OCI-LY1 (cell line): Measurements from ENCODE around the gene ZNF747.

Source experiments
- H2AFZ ChIP-seq: fragments of 200-600 bp; sonication (generic), shearing (Covaris generic); 2 replicates; pipeline ENCODE4 v1.6.0; 2014; ENCODE audit warnings: antibody characterized with exemption, mild to moderate bottlenecking, low read length
- H3F3A ChIP-seq: fragments of 200-600 bp; sonication (generic), shearing (Covaris generic); 2 replicates; pipeline ENCODE4 v1.6.0; 2014; ENCODE audit warnings: mild to moderate bottlenecking, antibody characterized with exemption, low read length, moderate library complexity; ENCODE audit not compliant: insufficient read depth
- H3K27ac ChIP-seq: fragments of 200-600 bp; sonication (generic); 2 replicates; pipeline ENCODE4 v1.5.1; 2014; ENCODE audit warnings: low read length, mixed run types, mild to moderate bottlenecking, low read depth; ENCODE audit not compliant: poor library complexity, severe bottlenecking
- H3K27me3 ChIP-seq: fragments of 200-600 bp; sonication (generic); 2 replicates; pipeline ENCODE4 v1.6.0; 2014; ENCODE audit warnings: antibody characterized with exemption, mild to moderate bottlenecking, low read length, moderate library complexity; ENCODE audit not compliant: insufficient read depth
- H3K36me3 ChIP-seq: fragments of 200-600 bp; sonication (generic); 2 replicates; pipeline ENCODE4 v1.6.1; 2014; ENCODE audit warnings: mild to moderate bottlenecking, antibody characterized with exemption, low read length, moderate library complexity, mixed read lengths; ENCODE audit not compliant: insufficient read depth
- H3K4me1 ChIP-seq: fragments of 200-600 bp; sonication (generic); 2 replicates; pipeline ENCODE4 v1.5.1; 2014; ENCODE audit warnings: mild to moderate bottlenecking, low read length, moderate library complexity; ENCODE audit not compliant: insufficient read depth, severe bottlenecking
- H3K4me2 ChIP-seq: fragments of 200-600 bp; sonication (generic), shearing (Covaris generic); 2 replicates; pipeline ENCODE4 v1.6.1; 2014; ENCODE audit warnings: low read length
- H3K4me3 ChIP-seq: fragments of 200-600 bp; sonication (generic); 2 replicates; pipeline ENCODE4 v1.5.1; 2014; ENCODE audit warnings: low read length, low read depth, mild to moderate bottlenecking, mixed read lengths; ENCODE audit not compliant: poor library complexity, severe bottlenecking
- H3K79me2 ChIP-seq: fragments of 200-600 bp; shearing (Covaris generic); 2 replicates; pipeline ENCODE4 v1.6.1; 2016; ENCODE audit warnings: mixed run types, low read length, mixed read lengths; ENCODE audit not compliant: insufficient read depth
- H3K9ac ChIP-seq: fragments of 200-600 bp; sonication (generic), shearing (Covaris generic); 2 replicates; pipeline ENCODE4 v1.6.1; 2014; ENCODE audit warnings: mild to moderate bottlenecking, low read length, mixed read lengths
- H3K9me2 ChIP-seq: fragments of 200-600 bp; sonication (generic), shearing (Covaris generic); 2 replicates; pipeline ENCODE4 v1.6.1; 2014; ENCODE audit warnings: low read depth, mild to moderate bottlenecking, low read length, mixed read lengths
- H3K9me3 ChIP-seq: fragments of 200-600 bp; shearing (Covaris generic); 2 replicates; pipeline ENCODE4 v1.6.1; 2014; ENCODE audit warnings: low read length, mixed read lengths
- H4K20me1 ChIP-seq: fragments of 200-600 bp; sonication (generic), shearing (Covaris generic); 2 replicates; pipeline ENCODE4 v1.6.0; 2016; ENCODE audit warnings: mild to moderate bottlenecking, low read length; ENCODE audit not compliant: insufficient read depth
- CTCF ChIP-seq: fragments of 200-600 bp; sonication (generic), shearing (Covaris generic); IDR thresholded peaks from 2 replicates; pipeline ENCODE4 v1.5.1; 2017; ENCODE audit warnings: mild to moderate bottlenecking, antibody characterized with exemption, low read length, moderate library complexity, mixed read lengths
- EZH2 ChIP-seq: fragments of 200-600 bp; sonication (generic), shearing (Covaris generic); IDR thresholded peaks from 2 replicates; pipeline ENCODE4 v1.8.0; 2017; ENCODE audit warnings: borderline replicate concordance, mixed run types, mild to moderate bottlenecking, antibody characterized with exemption, low read length, moderate library complexity, mixed read lengths

The ZNF747 gene

GRCh38 chr16:30482366-30482765 is 52.3 kb downstream of the ZNF747 start:
- no peaks in the 10 kb centered on the region for H3K79me2 ChIP-seq
- no peaks in the 10 kb centered on the region for H3F3A ChIP-seq
- H3K27me3 ChIP-seq: no peaks in the 10 kb centered on the region
- no peak overlapping the region for H3K4me2 ChIP-seq
- H4K20me1 ChIP-seq: no peaks in the 10 kb centered on the region
- TF ChIP-seq CTCF (no peak; the same call in 1 of the 2 replicates), EZH2 (no peak)
- H3K9me3 ChIP-seq: no peaks in the 10 kb centered on the region
- H3K9ac ChIP-seq: no peak overlapping the region
- H3K27ac ChIP-seq: no peak overlapping the region
- no peak overlapping the region for H2AFZ ChIP-seq
- H3K9me2 ChIP-seq: no peaks in the 10 kb centered on the region
- peaks cover 75% of the 10 kb centered on the region for H3K36me3 ChIP-seq
- H3K4me3 ChIP-seq: no peak overlapping the region
- H3K4me1 ChIP-seq: peaks cover 6% of the 10 kb centered on the region

- no peak for TF ChIP-seq CTCF
- no peak for TF ChIP-seq EZH2
- H3K4me1 ChIP-seq: peaks cover 6% of the 10 kb centered on the region
- no peak overlapping the region for H2AFZ ChIP-seq
- H3K9ac ChIP-seq: no peak overlapping the region
- H3F3A ChIP-seq: no peaks in the 10 kb centered on the region
- H3K9me2 ChIP-seq: no peaks in the 10 kb centered on the region
- no peaks in the 10 kb centered on the region for H3K27me3 ChIP-seq
- no peak overlapping the region for H3K27ac ChIP-seq
- H3K36me3 ChIP-seq: peaks cover 73% of the 10 kb centered on the region
- no peak overlapping the region for H3K4me2 ChIP-seq
- H3K4me3 ChIP-seq: no peak overlapping the region
- no peaks in the 10 kb centered on the region for H3K9me3 ChIP-seq
- H3K79me2 ChIP-seq: no peaks in the 10 kb centered on the region
- H4K20me1 ChIP-seq: no peaks in the 10 kb centered on the region
Measured at GRCh38 chr16:30481381-30481780, 53.3 kb downstream of the ZNF747 start.
